ENCODE measurements around the gene RAD51B. TPM values are rescaled to one million over a fixed set of nuclear protein-coding genes. Genes with fewer than 3 reads are reported as not detected.

Gene RAD51B
- total and polyA plus RNA-seq, 2 of the 13 experiments (the other 11 are each of a cell fraction or from before 2014, with no cell fraction given) = 7.0 to 9.5 TPM

- Histone ChIP-seq H3K4me2 (ENCODE audit: low read depth, low read length) (no peak overlapping the region), H3K9me3 (ENCODE audit: low read length) (no peaks in the 10 kb centered on the region), H2AFZ (ENCODE audit: low read length) (no peak overlapping the region), H3K4me3 (replicated peaks in 1 of 3; ENCODE audit: insufficient read depth in 1 of 3, low read depth in 2 of 3, low read length in 3 of 3) (no peak overlapping the region), H3K9ac (ENCODE audit: insufficient read depth, low read depth, low read length) (no peak overlapping the region), H3K4me1 (ENCODE audit: insufficient read depth, low read length) (0 out of 2 replicates have a peak, but pooled peaks cover 6% of the 10 kb centered on the region), H4K20me1 (ENCODE audit: insufficient read depth, low read length) (no peaks in the 10 kb centered on the region), H3K27ac (ENCODE audit: extremely low read length, insufficient read depth, low read length) (no peak overlapping the region), H3K27me3 (ENCODE audit: control insufficient read depth in 1 of 2, insufficient read depth in 2 of 2, low read length in 2 of 2) (no peaks in the 10 kb centered on the region), H3K79me2 (ENCODE audit: insufficient read depth, low read length) (no peaks in the 10 kb centered on the region), H3K36me3 (replicated peaks in 1 of 2; ENCODE audit: control insufficient read depth in 1 of 2, insufficient read depth in 2 of 2, low read length in 2 of 2) (no peaks in the 10 kb centered on the region)
- no TSS peak for BruUV-seq (replicated peaks)
- no peak for DNase-seq (ENCODE audit: low spot score)
- ChIA-PET CTCF (ENCODE audit: low intra/inter-chr PET ratio, low total read pairs) (no interaction called here), POLR2A (no interaction called here)
- in situ Hi-C loops (cut with HindIII; ENCODE audit: extremely low pct_ligation_motif_present, low pct_unique_long_range_greater_than_20kb) = no loop called here
- ATAC-seq = no peak
- FAIRE-seq = no peak
- intact Hi-C loops (cut with micrococcal nuclease; ENCODE audit: unreplicated experiment) = no loop called here
- 90% methylated on average over 3 of the region's 3 CpGs for WGBS (ENCODE audit: low lambda C conversion rate)
- TF ChIP-seq ZNF460 (CRISPR knock-in tag; IDR thresholded peaks at IDR 0.05; ENCODE audit: borderline replicate concordance) (no peak), ZBTB10 (CRISPR knock-in tag; IDR thresholded peaks at IDR 0.05; ENCODE audit: borderline replicate concordance) (no peak), ONECUT2 (CRISPR knock-in tag; IDR thresholded peaks at IDR 0.05) (no peak), CERS6 (CRISPR knock-in tag; IDR thresholded peaks at IDR 0.05) (no peak), MAF1 (CRISPR knock-in tag; IDR thresholded peaks at IDR 0.05; ENCODE audit: borderline replicate concordance) (no peak), RERE (CRISPR knock-in tag; IDR thresholded peaks at IDR 0.05; ENCODE audit: low read depth) (no peak), SKIL (CRISPR knock-in tag; IDR thresholded peaks at IDR 0.05; ENCODE audit: borderline replicate concordance) (no peak), RARA (CRISPR knock-in tag; IDR thresholded peaks at IDR 0.05) (no peak)
Measured at GRCh38 chr14:68263563-68264259, 444.1 kb downstream of the RAD51B start.

Measured in HepG2 (cell line).